ENCODE results near the gene FUBP3.
"Not testable (repeated sequence)": the region's sequence is repeated elsewhere in the genome, so short reads cannot be mapped to it uniquely, and the experiment has no call there.

The FUBP3 gene

DNA sequence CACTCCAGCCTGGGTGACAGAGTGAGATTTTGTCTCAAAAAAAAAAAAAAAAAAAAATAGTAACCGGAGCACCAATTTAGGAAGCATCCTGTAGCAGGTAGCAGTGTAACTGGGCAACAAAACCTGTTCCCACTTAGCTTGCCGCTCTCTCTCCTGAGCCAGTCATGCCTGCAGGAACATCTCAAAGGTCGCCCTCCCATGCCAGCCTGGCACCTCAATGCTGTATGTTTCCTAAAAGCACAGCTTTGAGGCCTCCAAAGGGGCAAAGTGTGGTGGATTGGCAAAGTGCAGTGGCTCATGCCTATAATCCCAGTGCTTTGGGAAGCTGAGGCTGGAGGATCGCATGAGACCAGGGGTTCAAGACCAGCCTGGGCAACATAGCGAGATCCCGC is 22.3 kb upstream of the FUBP3 start:
- DNase-seq = no peak

DNA sequence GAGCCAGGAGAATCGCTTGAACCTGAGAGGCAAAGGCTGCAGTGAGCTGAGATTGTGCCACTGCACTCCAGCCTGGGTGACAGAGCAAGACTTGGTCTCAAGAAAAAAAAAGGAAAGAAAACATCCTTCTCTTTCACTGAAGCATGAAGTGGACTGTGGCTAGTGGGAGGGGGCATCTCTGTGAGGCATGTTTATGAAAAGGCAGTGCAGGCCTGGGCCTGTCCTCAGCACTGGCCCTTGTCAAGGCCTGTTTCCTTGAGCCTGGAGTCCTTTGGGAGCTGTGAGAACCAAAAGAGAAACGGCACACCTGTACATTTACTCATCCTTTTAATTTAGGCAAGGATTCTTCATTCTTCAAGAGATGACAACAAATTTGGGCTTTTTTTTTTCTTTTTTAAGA is 18.3 kb upstream of the FUBP3 start:
- DNase-seq = no peak

DNA sequence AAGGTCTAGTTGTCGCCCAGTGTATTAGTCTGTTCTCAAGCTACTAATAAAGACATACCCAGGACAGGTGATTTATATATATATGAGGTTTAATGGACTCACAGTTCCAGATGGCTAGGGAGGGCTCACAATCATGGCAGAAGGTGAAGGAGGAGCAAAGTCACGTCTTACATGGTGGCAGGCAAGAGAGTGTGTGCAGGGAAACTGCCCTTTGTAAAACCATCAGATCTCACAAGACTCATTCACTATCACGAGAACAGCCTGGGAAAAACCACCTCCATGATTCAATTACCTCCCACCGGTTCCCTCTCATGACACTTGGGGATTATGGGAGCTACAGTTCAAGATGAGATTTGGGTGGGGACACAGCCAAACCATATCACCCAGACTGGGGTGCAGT is 16.9 kb upstream of the FUBP3 start:
- not testable (repeated sequence) for DNase-seq

DNA sequence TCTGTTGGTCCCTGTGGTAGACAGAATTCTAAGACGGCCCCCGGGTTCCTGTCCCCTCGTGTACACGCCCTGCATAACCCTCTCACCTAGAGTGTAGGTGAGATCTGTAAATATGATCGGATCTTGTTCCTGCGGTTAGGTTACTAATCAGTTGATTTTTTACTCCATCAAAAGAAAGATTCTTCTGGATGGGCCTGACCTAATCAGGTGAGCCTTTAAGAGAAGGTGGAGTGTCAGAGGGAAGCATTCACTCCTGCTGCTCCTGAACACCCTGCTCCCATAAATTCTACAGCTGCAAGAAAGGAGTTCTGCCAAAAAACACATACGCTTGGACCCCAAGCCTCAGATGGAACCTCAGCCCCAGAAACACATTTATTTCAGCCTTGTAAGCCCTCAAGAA is 15.6 kb upstream of the FUBP3 start:
- no peak for DNase-seq

DNA sequence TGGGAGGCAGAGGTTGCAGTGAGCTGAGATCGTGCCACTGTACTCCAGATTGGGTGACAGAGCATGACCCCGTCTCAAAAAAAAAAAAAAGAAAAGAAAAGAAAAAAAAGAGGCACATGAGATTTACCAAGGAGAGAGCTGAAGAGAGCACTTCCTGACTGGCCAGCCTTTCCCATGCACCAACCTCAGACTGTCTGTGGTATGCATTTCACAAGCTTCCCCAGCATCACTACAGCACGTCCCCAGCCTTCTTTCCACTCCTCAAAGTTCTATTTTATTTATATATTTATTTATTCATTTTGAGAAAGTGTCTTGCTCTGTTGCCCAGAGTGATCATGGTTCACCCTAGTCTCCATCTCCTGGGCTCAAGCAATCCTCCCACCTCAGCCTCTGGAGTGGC is 13.6 kb upstream of the FUBP3 start:
- no peak for DNase-seq

DNA sequence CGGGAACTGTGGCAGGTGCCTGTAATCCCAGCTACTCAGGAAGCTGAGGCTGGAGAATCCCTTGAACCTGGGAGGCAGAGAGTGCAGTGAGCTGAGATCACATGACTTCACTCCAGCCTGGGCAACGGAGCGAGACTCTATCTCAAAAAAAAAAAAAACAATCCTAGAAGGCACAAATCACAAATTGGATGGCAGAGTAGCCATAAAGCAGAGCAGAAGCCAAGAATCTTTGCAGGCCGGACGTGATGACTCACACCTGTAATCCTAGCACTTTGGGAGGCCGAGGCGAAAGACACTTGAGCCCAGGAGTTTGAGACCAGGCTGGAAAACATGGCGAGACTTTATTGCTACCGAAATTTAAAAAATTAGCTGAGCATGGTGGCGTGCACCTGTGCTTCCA is 9.2 kb upstream of the FUBP3 start:
- DNase-seq = no peak

DNA sequence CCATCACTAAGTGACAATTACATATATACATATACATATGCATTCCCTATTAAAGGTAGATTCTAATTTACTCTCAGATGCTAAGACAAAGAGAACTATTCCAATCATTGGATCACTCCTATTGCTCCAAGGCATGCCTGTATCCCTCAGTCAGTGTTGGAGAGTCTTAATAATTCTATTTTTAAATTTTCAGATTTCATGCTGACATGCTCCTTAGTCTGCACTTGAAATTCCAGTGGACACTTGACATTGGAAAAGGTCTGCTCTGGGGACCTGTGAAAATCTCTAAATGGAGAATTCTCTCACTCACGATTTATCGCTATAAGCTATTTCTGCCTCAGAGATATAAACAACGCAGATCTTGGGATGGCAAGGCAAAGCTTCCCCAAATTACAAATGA is 3.9 kb upstream of the FUBP3 start:
- DNase-seq = no peak

DNA sequence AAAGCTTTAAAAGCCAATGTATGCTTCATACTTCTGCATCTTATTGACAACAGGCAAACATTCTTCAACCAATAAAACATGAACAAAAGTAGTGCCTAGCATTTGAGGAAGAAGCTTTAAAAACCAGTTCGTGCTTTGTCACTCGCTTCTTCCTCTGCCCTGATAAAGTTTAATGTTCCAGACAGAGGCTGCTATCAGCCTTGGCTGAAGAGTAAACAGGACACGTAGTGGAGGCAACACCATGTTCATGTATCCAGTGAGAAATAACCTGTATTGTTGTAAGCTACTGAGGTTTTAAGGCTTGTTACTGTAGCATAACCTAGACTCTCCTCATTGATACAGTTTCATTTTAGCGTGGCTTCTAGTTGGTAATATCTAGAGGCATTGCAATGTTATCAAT is 3.2 kb upstream of the FUBP3 start:
- no peak for DNase-seq

DNA sequence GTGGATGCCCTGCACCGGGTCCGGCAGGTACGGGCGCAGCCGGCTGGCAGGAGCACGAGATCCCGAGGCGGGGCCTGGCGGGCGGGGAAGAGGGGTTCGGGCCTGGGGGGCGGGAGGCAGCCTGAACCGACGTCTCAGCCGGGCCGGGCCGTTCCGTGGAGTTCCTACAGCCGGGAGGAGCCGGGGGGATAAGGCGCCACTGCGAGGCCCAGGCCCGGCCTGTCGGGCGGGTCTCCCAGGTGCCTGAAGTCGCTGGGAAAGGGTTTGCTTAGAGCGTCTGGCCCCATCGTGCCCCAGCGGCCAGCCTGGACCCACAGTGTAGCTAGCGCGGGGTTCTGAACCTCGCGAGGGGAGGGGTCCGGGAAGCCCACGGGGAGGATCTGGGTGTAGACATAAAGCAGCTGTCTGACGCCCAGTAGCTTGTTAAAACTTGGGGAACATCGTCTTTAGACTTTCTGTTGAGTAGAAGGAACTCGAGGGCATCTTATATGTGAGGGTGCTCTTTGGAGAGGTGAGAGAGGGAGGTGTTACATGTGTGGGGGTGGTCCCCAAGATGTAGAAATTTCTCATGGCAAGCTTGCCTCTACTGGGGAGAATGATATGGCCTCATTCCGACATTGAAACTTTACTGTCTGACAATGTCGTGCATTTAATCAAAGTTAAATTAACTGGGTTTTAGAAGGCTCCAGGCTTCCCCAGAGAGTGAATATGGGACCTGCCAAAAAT is 524 bp downstream of the FUBP3 start:
- DNase-seq = no peak

DNA sequence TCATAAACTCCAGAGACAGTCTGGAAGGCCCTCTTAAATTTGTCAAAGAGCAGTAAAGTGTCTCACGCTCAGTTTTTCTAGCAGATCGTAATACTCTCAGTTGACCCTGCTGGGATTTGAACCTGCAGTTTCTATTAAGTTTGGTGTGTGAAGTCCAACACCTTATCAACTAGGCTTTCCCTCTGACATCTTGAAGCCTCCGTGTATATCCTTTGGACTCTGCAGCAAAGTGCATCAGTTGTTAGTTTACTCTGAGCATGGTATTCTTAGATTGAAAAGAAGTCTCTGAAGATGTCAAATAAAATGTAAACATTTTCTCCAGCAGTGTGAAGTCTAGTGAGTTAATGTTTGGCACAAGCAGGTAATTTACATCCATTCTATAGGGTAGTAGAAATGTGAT is 2.4 kb downstream of the FUBP3 start:
- DNase-seq = no peak

DNA sequence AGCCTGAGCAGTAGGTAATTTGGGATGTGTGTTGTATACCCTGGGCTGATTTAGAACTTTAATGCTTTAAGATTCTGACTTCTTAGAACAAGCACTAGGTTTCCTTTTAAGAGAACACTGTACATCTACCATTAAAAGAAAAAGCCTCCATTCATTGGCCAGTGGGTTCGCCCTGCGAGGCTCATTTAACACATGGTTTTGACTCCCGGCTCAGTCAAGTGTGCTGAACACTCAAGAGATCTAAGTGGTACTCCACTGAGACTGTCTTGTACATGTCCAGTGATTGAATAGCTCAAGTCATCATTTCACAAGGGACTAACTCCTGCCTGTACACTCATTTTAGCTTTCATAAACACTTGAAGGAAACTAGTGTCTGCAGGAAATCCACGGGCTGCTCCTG is 3.9 kb downstream of the FUBP3 start:
- DNase-seq = no peak

DNA sequence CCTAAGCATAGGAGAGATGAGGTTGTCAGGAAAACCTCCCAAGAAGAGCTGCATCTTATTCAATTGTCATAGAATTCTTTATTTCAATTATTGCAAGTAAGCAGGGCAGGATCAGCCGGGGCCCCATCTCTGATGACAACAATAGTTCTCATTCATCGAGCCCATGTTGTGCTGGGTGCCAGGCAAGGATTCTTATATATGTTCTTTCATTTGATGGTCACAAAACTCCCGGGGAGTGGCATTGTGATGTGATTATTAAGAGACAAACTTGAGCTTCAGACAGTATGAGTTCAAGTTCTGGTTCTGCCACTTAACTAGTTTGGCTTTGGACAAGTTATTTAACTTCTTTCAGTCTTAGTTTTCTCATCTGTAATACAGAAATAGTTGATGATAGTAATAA is 8.5 kb downstream of the FUBP3 start:
- DNase-seq = no peak

DNA sequence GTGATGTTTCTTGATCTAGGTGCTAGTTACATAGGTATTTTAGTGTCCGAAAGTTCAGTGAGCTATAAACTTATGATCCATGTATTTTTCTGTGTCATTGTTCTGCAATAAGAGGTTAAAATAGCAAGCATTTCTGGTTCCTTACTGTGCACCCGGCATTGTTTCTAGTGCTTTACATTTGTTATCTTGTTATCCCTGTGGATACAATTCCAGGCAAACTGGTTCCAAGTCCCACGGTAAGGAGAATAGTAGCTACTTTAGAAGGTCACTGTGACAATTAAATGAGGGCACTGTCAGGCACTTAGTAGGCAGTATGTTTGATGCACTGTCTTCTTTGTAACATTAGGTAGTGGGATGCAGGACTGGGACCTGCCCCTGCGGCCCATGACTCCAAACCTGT is 9.0 kb downstream of the FUBP3 start:
- DNase-seq = no peak

DNA sequence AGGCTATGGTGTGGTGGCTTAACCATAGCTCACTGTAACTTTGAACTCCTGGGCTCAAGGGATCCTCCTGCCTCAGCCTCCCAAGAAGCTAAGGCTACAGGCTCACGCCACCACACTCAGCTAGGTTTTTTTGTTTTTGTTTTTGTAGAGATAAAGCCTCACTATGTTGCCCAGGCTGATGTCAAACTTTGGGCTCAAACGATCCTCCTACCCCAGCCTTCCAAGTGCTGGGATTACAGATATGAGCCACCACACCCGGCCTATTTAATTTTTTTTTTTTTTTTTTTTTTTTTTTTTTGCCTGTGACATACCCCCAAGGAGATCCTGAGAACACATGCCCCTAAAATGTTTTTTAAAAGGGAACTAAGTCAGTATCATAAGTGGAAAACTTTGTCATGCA is 10.4 kb downstream of the FUBP3 start:
- no peak for DNase-seq

DNA sequence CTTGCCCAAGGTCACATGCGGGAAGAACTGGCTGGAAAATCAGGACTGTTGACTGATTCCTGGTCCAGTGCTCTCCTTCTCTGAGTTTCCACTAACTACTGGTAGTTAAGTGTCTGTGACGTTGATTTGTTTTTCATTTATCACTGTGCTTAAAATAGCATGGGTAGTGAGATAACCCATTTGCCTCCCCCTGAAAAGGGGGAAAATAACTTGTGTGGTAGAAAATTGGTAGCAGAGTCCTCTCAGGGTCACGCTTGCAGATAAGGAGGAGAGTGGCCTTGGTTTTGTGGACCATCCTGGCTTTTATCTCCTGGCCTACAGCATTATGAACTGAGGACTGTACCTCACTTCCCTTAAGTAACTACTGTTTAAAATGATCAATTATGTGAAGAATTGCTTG is 10.9 kb downstream of the FUBP3 start:
- DNase-seq = no peak

DNA sequence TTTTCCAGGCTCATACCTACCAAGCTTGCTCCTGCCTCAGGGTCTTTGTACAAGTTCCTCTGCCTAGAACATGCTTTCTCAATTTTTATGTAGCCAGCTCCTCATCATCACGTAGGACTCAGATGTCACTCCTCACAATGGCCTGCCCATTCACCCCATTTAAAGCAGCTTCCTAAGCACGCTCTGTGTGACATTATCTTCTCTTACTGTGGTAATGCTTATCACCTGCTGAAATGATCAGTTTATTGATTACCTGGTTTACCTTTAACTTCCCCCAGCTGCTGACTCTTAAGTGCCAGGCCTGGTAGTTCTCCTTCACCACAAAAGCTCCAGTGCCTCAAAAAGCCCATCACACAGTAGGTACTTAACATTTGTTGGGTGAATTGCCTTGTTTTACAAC is 13.6 kb downstream of the FUBP3 start:
- DNase-seq = no peak

DNA sequence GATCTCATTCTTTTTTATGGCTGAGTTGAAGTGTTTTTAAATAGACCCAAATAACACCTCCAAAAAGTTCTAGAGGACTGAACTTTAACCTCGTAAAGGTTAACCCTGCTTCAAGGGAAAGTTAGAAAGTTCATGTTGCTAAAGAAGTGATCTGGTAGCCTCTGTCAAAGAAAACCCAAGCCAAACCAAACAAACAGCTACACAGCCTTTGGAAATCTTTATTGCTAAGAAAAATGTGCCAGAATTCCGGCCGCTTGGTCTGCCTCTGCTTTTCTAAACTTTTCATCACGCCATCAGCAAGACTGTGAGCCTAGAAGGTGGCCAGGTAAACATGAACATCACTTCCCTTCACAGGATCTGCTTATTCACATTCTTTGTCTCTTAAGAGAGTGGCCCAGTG is 17.9 kb downstream of the FUBP3 start:
- DNase-seq = no peak

DNA sequence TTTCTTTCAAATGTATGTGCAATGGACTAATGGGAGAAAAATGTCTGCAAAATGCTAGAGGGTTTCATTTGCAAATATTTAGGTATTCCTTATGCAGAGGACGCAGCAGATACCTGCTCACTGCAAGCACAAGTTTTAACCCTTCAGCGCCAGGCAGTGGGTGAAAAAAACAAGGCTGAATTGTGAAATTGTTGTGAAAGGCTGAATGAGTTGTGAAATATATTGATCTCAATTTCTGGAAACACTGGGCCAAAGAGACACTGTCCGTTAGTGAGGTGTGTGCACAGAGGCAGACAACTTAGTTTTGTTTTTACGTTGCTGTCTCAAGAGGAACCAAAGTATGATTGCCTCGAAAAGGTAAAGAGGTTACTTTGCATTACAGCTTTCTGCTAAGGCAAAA is 18.8 kb downstream of the FUBP3 start:
- no peak for DNase-seq

DNA sequence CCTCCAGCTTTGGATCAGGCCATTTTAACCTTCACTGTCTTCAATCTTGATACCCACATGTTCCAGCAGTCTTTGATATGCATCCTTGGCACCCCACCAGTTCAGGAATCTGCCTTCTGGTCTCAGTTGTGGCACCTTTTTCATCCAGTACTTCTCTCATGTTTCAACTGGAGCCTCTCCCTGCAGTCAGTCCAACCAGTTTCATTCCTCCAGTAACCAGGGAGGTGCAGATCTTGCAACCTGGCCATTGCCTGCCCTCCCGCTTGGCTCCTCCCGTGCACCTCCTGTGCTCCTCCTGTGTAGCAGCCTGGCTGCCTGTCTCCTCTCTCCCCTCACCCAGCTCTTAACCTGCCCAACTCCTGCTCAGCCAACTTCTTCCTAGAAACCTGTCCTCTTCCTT is 20.2 kb downstream of the FUBP3 start:
- no peak for DNase-seq

DNA sequence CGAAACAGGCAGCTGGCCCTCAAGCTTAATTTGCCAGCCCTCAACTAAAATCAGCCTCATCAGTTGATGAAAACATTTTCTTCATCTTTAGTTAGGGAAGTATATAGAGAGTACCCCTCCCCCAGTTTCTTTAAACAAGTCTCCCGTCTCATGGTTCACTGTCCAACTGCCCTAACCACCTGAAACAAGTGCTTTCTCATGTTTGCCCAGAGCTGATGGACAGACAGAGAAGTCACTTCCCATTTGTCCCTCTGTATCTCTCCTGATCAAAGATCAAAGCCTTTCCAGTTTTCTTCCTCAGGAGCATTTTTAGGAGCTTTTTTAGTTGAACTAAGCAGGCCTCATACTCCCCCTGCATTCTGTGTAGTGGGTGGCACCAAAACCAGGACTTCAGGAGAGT is 21.7 kb downstream of the FUBP3 start:
- DNase-seq = no peak

DNA sequence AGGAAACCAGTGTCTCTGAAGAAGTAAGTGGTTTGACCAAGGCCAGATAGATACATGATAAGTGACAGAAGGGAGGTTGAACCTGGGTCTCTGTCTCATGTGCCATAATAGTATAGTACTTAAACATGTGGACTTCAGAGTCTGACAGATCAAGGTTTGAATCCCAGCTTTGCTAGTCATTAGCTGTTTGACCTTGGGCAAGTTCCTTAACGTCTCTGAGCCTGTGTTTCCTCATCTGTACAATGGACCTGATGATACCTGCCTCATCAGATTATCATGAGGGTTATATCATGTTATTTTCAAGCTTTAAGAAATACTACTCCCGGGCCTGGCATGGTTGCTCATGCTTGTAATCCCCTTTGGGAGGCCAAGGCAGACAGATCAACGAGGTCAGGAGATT is 24.9 kb downstream of the FUBP3 start:
- no peak for DNase-seq

DNA sequence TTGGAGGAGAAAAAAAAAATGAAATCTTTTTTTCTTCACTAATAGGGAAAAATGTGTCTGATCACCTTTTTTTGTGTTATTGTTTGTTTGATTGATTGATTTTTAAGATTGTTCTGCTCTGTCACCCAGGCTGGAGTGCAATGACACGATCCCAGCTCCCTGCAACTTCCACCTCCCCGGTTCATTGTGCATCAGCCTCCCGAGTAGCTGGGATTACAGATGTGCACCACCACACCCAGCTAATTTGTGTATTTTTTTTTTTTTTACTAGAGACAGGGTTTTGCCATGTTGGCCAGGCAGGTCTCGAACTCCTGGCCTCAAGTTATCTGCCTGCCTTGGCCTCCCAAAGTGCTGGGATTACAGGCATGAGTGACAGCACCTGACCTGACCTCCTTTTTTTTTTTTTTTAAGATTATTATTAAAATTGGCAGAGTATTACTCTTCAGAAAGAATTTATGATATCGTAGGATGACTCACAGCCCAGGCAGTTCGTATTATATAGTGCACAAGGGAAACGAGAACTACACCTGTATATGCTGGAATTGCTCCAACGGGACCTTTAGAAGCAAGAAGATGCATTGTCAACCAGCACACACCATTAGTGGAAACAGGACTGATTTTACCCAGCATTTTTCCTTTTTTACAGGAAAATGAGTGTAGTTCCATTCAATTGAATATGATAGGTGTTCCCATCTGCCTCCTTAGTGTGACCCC is 27.7 kb downstream of the FUBP3 start:
- no peak for DNase-seq

DNA sequence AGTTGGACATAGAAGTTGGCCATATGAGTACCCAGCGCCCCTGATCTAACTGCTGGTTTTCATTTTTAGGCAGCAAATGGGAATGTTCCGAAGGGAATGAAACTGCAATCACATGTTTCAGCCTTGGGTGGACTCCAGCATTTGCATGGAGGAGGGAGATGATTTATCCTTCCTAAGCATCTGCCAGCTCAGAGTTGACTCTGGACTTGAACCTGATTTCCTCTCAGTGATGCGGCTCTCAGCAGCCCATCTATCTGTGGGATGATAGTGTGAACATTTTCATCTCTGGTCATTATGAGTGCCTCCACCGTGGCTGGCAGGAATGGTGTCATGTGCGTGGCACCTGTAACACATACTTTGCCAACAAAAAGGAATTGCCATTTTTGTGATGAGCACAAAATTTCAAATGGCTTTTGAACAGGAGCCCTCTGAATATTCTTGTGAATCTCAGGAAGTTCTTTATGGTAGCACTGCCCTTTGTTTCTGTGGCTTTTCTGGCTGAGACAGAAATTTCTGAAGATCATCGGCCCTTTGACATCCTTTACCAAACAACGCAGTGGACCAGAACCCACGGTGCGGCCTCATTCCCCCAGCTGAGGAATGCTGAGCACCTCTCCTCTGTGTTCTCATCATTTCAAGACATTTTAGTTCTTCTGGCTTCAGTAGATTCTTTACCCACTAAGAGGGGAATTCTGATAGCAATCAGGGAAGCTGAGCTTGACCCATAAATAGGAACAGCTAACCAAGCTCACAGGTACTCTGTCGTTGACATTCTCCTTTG is 28.5 kb downstream of the FUBP3 start:
- DNase-seq = no peak

DNA sequence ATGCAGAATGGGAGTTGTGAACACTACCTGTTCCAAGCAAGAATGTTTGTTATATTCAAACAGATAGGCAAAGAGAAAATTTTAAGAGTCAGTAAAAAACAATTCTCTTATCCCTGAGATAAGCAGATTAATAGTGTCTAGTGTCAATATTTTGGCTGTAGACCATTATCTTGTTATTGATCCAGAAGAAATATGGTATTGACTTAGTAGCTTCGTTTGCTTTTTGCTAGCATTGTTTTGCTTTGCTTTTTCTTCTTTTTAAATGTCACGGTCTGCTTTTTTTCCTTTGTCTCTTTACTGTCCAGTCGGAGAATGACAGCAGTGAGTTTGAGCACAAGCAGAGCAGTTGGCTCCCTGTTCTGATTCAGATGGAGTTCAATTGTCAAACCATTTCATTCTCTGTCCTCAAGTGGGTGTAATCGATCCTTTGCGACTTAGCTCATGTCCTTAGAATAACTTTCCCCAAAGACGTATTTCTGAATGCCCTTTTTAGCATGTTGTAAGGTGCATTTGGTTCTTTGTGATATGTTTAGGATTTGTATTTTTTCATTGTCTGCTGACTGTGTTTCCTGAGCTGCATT is 29.3 kb downstream of the FUBP3 start:
- no peak for DNase-seq

Measured in activated CD8-positive, alpha-beta memory T cell treated with anti-CD3 and anti-CD28 coated beads for 24 hours (primary cell).